CD4-positive, alpha-beta T cell treated with Interleukin-4 for 4 hours (primary cell): ENCODE results near the gene FBXO30.
A peak's percentile ranks its signal among the peaks of the same experiment; 100 is the strongest.

Source experiments
- DNase-seq: peaks from one replicate; pipeline ENCODE4 v3.0.0-alpha.2; 2020

The FBXO30 gene

DNA sequence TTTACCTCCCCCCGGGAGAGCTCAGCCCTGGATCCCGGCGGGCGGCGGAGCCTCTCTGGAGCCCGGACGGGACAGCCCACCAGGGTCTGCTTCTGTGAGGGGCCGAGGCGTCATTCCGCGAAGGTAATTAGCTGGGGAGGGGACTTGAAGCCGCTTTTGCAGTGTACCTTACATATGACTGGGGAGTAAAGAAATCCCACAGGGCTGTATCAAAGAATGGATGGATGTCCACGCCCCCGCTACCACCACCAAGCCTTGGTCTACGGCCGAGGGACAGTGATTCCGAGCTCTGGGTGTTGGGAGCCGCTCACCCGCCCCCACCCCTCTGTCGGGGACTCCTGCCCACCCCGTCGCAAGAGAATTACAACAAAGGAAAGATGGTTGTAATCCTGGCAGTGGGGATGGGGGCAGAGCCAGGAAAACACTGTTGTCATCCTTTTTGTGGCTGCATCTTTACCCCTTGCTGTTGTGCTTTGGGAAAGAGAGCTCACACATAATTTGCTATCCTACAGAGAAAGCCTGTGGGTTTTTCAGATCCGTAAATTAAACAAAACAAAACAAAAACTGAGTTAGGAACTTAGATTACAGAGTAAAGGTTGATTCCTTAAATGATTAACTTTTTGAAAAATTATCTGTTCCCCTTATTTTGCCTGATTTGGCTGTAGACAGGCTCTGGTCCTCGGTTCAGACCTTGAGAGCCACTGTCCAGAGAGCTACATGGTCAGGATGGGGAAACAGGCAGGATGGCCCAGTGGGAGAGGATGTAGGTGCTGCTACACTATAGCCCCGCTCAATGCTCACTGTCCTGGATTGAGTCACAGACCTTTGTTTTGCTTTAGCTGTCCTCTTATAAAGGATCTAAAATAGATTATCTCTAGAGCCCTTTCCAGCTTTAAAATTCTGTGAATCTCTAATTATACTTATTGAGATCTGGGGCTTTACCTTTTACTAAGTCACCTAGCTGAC, 997 bp upstream of the FBXO30 start:
- DNase-seq = no peak

DNA sequence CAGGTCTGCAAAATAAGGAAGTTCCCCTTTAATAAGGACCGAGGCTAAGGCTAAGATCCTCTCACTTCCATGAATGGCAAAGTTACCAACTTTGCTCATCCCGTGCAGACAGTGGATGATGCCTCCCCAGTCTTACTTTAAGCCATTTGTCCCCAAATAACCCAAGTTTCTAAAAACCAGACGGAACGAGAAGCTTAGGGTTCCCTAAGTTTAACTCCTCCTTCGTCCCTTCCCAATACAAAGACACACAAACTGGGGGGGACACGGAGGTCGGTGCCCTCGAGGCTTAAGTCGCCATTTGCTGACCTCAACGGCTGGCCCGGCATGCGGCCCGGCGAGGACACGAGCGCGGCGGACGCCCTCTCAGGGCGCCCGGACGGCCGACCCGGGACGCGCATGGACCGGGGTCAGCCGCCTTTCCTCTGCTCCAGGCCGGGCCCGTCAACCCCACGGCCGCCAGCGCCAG, 527 bp downstream of the FBXO30 start:
- DNase-seq = peak; percentile 11

DNA sequence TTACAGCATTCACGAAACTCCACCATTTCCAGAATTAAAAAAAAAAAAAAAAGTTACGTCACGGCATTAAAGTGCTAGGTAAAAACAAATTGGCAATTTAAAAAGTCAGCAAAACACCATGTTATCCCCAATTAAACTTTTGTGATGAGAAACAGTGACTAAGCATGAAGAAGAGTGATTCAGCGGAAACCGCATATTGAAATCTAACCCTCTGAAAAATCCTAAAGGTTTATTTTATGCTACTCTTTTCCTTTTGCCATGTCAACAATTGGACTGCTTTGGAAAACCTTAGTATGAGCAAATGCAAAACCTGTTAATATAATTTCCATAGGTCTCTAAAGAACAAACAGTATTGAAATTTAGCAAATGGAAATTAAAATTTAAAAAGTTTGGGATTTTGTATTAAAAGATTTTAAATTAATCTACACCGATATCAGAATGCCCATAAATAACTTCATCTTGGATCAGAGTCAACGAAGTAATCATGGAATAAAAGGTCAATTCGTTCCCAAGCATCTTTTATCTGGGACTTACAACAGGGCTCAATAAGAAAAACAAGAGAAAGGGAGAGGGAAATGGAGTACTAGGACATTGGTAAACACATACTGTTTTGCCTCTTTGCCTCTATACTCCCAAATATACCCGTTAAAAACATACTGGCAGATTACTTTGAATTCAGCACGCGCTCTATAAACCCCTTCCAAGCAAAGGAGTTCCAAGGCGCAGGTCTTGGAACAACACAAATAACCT, 1.1 kb downstream of the FBXO30 start:
- peak; percentile 8 for DNase-seq

DNA sequence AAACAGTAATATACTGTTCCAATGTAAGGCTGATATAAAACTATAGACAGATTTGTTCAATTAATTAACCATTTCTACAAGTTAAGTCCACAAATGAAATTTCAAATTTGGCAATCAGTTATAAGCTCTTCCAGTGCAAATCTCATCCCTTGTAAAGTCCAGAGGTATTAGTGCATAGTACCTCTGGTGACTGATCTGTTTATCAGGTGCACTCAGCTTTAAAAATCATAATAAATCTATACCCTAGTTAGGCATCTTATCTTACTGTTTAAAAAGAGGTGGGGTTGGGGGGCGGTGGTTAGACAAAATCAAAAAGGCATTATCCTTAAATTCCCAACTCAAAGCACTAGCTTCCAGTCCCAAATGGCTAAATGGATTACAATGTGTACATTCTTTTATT, 2.9 kb downstream of the FBXO30 start:
- DNase-seq = no peak

DNA sequence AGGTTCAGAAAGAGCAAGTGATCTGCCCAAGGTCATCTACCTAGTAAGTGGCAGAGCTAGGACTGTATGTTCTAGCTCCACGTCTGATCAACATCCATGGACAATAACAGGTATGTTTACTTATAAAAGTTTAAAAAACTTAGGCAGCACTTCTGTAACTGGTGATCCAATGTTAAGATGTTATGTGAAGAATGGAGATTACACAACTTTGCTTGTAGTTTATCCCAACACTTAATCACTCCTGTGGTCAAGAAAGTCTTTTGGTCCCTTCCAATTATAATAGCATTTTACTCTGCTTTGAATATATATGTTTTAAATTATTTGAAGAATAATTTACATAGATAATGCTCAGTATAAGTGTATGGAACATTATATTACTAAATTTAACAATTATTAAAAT, 4.8 kb downstream of the FBXO30 start:
- no peak for DNase-seq

DNA sequence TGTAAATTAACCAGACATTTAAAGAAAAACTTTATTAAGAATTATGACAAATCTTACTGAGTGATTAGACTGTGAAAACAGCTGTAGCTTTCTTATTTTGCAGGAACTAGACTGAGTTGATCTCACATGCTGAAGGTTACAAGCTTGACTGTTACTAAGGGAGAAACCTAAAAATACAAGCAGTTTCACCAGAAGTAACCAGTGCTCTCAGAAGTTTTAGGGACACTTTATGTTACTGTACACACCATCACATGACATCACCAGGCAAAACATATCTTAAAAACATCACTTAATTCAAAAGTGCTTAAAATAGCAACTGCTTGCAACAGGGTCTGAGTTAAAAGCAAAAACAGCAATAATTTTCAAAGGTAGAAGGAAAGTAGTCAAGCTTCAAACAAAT, 5.4 kb downstream of the FBXO30 start:
- DNase-seq = peak; percentile 7

DNA sequence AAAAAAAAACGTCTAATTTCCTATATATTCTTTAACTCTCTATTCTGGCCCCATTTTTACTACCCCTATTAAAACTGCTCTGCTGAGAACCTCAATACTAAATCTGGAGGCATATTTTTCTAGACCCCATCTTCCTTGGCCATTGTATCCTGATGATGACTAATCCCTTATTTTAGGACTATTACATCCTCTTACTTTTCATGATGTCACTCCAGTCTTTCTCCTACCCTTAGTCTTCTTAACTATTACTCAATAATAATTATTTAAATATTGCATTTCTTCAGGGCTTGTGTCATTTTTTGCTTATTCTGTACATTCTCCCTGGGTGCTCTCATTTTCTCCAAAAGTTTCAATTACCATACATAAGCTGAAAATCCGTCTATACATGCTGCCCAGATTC, 6.4 kb downstream of the FBXO30 start:
- no peak for DNase-seq

DNA sequence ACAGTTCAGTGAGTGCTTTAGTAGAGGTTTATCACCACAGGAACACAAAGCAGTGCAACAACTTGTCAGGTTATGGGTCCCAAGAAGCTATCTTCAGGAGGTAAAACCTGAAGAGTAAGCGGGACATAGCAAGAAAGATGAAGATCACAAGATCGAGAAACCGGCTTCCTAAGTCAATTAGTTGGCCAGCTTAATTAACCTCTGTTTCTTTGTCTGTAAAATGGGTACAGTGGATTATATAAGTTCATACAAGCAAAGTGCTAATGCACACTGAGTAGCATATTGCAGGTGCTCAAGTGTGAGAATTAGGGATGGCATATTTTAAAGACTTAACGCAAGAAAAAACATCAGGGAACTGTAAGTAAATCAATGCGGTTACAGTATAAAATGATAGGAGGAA, 12.5 kb downstream of the FBXO30 start:
- DNase-seq = no peak

DNA sequence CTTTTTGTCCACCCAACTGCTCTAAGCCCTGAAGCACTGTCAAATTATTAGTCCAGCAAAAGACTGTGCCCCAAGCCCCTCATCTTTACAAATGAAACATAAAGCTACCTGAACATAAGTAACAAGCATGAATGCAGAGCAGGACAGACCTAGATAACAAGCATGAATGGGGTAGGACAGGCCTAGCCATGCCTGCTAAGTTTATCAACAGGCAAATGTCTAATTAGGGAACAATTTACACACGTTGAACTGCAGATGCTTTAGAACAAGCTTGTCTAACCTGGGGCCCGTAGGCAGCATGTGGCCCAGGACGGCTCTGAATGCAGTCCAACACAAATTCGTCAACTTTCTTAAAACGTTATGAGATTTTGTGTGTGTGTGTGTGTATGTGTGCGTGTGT, 13.6 kb downstream of the FBXO30 start:
- DNase-seq = no peak

DNA sequence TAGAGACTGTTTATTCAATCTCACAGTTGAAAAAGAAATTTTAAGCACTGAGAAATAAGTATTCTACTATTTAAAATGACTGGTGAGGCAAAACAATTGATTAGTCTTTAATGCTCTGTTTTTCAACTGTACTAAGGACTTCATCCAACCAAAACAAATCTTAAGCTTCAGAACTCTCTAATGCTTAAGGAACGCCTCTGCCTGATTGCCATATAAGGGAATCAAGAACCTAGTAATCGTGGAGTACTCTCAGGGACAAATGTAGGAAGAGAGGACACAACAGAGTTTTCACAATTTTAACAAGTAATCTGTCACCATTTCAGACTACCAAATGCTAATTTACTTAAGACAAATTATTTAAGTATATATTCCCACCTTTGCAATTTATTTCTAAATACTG, 16.1 kb downstream of the FBXO30 start:
- no peak for DNase-seq

DNA sequence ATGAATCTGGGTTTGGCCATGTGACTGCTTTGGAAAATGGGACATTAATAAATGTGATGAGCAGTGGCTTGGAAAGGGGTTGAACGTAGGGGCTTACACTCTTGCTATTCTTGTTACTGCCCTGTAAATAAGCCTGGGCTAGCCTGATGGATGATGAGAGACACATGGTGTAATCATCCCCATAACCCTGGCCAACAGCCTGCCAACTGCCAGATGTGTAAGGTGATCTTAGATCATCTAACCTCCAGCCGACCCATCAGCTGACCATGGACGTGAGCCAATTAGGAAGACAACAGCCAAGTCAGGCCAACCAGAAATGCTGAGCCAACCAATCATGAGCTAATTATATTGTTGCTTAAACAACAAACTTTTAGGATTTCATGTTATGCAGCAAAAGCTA, 25.2 kb downstream of the FBXO30 start:
- DNase-seq = no peak

DNA sequence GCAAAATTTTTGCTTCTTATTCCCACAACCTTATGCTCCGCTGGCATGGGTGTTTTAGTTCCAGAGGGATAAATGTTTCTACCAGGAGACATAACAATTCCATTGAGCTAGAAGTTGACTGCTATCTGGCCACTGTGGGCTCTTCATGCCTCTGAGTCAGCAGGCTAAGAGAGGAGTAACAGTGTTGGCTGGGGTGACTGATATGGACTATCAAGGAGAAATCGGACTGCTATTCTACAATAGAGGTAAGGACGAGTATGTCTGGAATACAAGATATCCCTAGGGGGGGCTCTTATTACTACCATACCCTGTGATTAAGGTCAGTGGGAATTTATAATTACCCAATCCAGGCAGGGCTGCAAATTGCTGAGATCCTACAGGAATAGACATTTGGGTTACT, 26.9 kb downstream of the FBXO30 start:
- DNase-seq = no peak

DNA sequence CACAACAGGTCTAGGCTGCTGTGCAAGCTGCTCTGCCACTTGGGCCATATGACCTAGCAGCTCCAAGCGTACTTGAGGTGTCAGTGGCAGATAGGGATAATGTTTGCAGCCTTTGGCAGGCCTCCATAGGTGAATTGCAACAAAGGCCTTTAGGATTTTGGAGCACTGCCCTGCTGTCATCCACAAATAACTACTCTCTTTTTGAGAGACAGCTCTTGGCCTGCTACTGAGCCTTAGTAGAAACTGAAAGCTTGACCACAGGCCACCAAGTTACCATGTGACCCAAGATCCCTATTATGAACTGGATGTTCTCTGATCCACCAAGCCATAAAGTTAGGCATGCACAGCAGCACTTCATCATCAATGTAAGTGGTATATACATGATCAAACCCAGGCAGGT, 29.9 kb downstream of the FBXO30 start:
- no peak for DNase-seq

DNA sequence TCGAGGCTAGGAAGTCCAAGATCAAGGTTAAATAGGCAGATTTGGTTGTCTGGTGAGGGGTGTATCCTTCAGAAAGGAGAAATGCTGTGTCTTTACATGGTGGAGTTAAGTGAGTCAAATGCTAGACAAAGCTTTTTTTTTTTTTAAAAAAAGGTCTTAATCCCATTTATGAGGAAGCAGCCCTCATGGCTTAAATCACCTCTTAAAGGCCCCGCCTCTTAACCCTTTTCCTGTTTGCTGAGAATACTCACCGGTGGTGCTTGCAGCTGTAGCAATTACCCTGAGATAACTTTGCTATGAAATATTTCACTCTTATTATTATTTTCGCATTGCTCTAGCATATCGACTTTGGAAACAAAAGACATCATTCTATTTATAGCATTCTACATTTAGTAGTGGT, 30.8 kb downstream of the FBXO30 start:
- DNase-seq = no peak

DNA sequence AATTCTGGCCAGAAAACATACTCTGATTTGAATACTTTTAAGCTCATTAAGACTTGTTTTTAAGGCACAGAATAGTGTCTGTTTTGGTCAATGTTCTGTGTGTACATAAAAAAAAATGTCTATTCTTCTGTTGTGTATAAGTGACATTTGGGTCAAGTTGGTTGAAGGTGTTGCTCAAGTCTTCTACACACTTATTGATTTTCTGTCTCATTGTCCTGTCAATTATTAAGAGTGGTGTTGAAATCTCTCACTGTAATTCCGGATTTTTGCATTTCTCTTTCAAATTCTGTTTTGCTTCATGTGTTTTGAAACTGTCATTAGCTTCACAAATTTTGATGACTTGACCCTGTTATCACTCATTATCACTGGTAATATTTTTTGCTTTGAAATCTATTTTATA, 41.7 kb downstream of the FBXO30 start:
- DNase-seq = no peak

DNA sequence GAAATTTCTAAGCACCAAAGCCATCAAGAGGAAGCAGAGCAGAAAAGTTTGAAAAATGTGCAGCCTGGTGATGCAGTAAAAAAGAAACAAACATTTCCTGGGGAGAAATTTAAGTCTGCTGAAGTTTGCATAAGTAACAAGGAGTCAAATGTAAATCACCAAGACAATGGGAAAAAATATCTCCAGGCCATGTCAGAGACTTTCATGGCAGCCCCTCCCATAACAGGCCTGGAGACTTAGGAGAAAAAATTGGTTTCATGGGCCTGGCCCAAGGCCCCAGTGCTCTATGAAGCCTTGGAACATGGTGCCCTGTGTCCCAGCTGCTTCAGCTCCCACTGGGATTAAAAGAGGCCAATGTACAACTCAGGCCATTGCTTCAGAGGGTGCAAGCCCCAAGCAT, 49.1 kb downstream of the FBXO30 start:
- DNase-seq = no peak

DNA sequence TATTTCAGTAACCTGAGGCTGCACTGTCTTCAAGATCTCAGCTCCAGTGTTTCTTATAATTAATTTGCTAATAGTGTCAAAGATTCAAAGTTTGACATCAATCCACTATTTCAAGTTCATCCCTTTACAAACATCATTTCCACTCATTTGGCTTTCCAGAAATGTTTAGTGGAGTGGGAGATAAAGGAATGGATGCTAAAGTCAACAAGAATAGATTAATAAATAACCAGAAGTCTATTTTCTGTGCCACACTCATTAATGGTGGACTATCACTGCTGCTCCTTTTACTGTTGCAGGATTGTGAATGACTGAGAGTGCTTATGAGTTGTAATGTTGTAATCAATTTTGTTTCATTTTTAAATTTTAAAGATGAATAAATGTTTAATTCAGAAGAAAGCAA, 50.9 kb downstream of the FBXO30 start:
- no peak for DNase-seq

DNA sequence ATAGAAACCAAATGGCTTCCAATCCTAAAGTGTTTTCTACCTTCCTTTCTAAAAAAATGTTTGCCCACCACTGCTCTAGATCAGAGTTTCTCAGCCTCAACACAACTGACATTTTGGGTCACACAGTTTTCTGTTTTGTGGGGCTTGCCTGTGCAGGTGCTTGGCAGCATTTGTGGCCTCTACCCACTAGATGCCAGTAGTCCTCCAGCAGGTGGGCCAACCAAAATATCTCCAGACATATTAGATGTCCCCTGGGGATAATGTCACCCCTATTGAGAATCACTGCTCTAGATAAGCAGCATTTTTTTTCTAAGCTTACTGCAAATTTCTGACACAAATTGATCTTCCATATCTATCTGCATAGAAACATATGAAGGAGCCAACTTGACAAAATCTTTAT, 53.0 kb downstream of the FBXO30 start:
- DNase-seq = no peak

DNA sequence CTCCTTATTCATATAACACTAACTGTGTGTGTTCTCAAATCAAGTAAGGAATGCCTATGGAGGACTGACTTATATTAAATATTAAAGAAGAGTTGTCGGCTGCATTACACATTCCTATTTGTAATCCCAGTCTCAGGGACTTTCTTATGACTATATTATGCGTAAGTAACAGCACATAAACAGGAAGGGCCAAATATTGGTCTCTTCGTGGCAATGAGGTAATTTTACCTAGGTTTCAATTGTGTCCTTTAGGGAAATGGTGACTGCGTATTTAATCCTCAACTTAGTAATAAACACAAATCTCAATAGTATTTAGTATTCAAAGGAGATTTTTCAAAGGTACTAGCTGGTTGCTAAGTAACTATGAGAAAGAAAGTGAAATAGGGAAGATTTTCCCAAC, 56.5 kb downstream of the FBXO30 start:
- DNase-seq = no peak

DNA sequence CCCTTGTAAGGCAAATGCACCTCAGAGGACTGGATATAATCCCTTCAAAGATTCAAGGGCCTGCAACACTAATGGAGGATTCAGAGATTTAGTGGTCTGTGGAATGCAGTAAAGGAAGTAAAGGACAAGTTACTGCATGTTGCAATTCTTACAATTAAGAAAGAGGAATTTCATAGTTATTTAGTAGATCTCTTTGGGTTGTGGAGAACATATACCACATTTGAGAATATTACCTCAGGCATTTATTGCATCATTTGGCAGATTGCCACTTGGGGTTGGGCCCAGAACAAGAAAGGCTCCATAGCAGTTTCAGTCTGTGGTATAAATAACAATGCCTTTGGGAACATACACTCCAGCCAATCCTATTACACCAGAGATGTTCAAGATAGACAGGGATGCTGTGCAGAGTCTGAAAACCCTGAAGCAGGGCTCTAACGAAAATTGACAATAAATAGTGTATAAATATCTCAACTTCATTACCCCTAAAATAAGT, 58.4 kb downstream of the FBXO30 start:
- no peak for DNase-seq

DNA sequence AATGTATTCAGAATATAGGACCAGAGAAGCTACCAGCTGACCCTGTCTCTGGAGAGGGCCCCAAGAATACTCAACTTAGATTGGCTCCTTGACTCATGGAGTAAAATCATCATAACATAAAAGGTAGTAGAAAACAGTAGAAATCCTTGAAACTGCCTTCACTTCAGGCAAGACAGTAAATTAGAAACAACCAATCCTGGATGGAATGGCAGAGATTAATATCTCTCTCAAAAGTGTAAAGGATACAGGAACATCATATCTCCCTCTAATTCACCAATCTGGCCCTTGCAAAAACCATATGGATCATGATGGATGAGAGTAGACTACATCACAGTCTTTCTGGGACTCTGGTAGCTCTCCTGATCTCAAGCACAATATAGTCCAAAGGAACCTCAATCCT, 58.9 kb downstream of the FBXO30 start:
- no peak for DNase-seq

DNA sequence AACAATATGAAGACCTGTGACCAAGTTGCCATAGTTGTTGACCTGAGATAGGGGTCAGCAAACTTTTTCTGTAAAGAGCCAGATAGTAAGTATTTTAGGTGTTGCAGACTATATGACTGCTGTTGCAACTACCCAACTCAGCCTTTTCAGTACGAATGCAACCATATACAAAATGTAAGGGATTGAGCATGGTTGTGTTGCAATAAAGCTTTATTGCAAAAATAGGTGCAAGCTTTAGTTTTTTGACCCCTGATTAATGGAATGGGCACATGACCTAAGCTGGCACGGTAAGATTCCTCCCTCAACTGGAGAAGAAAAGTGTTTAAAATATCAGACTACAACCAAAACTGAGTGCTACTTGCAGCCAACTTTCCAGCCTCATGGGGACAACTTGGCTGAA, 62.0 kb downstream of the FBXO30 start:
- DNase-seq = no peak

DNA sequence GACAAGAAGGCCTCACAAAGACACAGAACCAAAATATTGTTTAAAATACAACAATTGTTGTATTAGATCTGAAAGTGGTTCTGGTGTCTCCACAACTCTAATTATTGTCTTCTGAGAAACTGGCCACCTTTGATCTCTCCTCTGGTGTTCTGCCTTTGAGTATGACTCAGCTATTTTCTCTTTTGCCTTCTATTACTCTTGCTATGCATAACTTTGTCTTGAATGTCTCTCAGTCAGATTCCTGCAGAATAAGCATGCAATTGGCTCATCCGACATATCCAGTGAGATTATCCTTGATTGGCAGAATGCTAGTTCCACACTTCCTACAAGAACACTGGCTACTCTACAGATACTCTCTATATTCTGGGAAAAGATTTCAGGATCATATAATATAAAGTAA, 65.0 kb downstream of the FBXO30 start:
- DNase-seq = no peak

DNA sequence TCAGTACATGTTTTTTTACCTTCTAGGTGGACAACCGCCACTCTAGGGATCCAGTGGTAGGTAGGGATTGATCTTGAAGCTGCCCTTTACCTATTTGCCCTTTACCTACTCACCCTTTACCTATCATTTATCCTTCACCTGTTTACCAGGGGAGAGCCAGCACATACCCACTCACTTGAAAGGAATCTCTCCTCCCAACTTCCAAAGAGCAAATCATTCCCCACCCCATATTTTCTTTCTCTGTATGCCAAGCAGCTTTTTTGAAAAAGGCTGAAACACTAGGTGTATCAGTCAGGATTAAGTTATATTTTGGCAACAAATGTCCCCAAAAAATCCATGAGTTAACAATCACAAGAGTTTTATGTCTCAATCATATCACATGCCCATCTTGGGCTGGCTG, 68.7 kb downstream of the FBXO30 start:
- no peak for DNase-seq
